OCI-LY7 (cell line): ENCODE data around the gene DAND5. TPM values are rescaled to one million over a fixed set of nuclear protein-coding genes. Genes with fewer than 3 reads are reported as not detected.

ENCODE experiments used
- BruUV-seq: library from RNA; stranded (reverse); fragments of 400-500 nt; replicated peaks from 2 replicates; lab custom pipeline; 2021; lab: Mats Ljungman, UMichigan
- CTCF ChIA-PET: fragments of 300-600 bp; sonication (Branson Sonifier 250); formaldehyde crosslinking; loops from one replicate; lab custom pipeline; 2022; ENCODE audit warnings: antibody characterized with exemption; ENCODE audit not compliant: unreplicated experiment; lab: Charles Lee
- POLR2A ChIA-PET: fragments of 300-600 bp; sonication (Branson Sonifier 250); formaldehyde crosslinking; loops from one replicate; lab custom pipeline; 2022; ENCODE audit warnings: antibody characterized with exemption; lab: Charles Lee
- DNase-seq: peaks from one replicate; pipeline ENCODE4 v3.0.0-alpha.2; 2015; ENCODE audit warnings: low spot score
- H2AFZ ChIP-seq: fragments of 200-600 bp; sonication (generic), shearing (Covaris generic); 2 replicates; pipeline ENCODE4 v1.6.1; 2014; ENCODE audit warnings: mild to moderate bottlenecking, antibody characterized with exemption, low read length, moderate library complexity
- H3K27ac ChIP-seq: fragments of 200-600 bp; sonication (generic); 2 replicates; pipeline ENCODE4 v1.5.1; 2014; ENCODE audit warnings: mixed run types, low read depth, mild to moderate bottlenecking, moderate library complexity, low read length, inconsistent platforms; ENCODE audit not compliant: poor library complexity, severe bottlenecking
- H3K36me3 ChIP-seq: fragments of 200-600 bp; sonication (generic); 2 replicates; pipeline ENCODE4 v1.6.1; 2014; ENCODE audit warnings: mild to moderate bottlenecking, antibody characterized with exemption, low read length, moderate library complexity, mixed read lengths; ENCODE audit not compliant: insufficient read depth
- H3K4me1 ChIP-seq: fragments of 200-600 bp; sonication (generic); 2 replicates; pipeline ENCODE4 v1.5.1; 2014; ENCODE audit warnings: mild to moderate bottlenecking, low read length; ENCODE audit not compliant: insufficient read depth, poor library complexity, severe bottlenecking
- H3K4me2 ChIP-seq: fragments of 200-600 bp; sonication (generic); 2 replicates; pipeline ENCODE4 v1.6.1; 2014; ENCODE audit warnings: mild to moderate bottlenecking, low read length
- H3K4me3 ChIP-seq: fragments of 200-600 bp; sonication (generic); 2 replicates; pipeline ENCODE4 v1.5.1; 2014; ENCODE audit warnings: mild to moderate bottlenecking, low read depth, low read length; ENCODE audit not compliant: poor library complexity, severe bottlenecking
- H3K79me2 ChIP-seq: fragments of 200-600 bp; sonication (generic); 2 replicates; pipeline ENCODE4 v1.6.1; 2016; ENCODE audit warnings: low read depth, mild to moderate bottlenecking, low read length, moderate library complexity, mixed read lengths; ENCODE audit not compliant: insufficient read depth
- H3K9me2 ChIP-seq: fragments of 200-600 bp; sonication (generic); 2 replicates; pipeline ENCODE4 v1.6.1; 2016; ENCODE audit warnings: mild to moderate bottlenecking, low read length, mixed read lengths; ENCODE audit not compliant: insufficient read depth
- H3K9me3 ChIP-seq: fragments of 200-600 bp; sonication (generic); 2 replicates; pipeline ENCODE4 v1.6.1; 2014; ENCODE audit warnings: mild to moderate bottlenecking, mixed run types, low read length, mixed read lengths
- H4K20me1 ChIP-seq: fragments of 200-600 bp; sonication (generic); 2 replicates; pipeline ENCODE4 v1.6.1; 2014; ENCODE audit warnings: mild to moderate bottlenecking, antibody characterized with exemption, low read length, moderate library complexity, mixed read lengths; ENCODE audit not compliant: insufficient read depth
- EZH2phosphoT487 ChIP-seq: fragments of 200-600 bp; sonication (generic); IDR thresholded peaks from 2 replicates; pipeline ENCODE4 v1.6.1; 2018; ENCODE audit warnings: low read depth, borderline replicate concordance, mild to moderate bottlenecking, mixed run types, antibody characterized with exemption, low read length, moderate library complexity, mixed read lengths
- intact Hi-C: fragments of 100-400 bp; cut with micrococcal nuclease; formaldehyde crosslinking; loops from one replicate; pipeline ENCODE4 v1.10.0; 2022; ENCODE audit not compliant: unreplicated experiment
- total RNA-seq, 2 experiments: library from RNA; depleted of rRNA in 1 of 2; stranded (reverse); fragments of >200 nt in 1 of 2; shearing (Covaris generic) in 1 of 2; gene quantifications; 2 replicates each; pipeline ENCODE4 v1.2.3, GENCODE V29; 2014 to 2022
- TF ChIP-seq, protein P1 (sequence below): fragments of 200-600 bp; sonication (generic); conservative IDR thresholded peaks from 2 replicates; pipeline ENCODE4 v1.5.1; 2014; ENCODE audit warnings: mild to moderate bottlenecking, antibody characterized with exemption, low read length, moderate library complexity, mixed read lengths

The DAND5 gene
- total RNA-seq, 2 experiments from 2014 or later = 0.06 to 0.84 TPM

DNA sequence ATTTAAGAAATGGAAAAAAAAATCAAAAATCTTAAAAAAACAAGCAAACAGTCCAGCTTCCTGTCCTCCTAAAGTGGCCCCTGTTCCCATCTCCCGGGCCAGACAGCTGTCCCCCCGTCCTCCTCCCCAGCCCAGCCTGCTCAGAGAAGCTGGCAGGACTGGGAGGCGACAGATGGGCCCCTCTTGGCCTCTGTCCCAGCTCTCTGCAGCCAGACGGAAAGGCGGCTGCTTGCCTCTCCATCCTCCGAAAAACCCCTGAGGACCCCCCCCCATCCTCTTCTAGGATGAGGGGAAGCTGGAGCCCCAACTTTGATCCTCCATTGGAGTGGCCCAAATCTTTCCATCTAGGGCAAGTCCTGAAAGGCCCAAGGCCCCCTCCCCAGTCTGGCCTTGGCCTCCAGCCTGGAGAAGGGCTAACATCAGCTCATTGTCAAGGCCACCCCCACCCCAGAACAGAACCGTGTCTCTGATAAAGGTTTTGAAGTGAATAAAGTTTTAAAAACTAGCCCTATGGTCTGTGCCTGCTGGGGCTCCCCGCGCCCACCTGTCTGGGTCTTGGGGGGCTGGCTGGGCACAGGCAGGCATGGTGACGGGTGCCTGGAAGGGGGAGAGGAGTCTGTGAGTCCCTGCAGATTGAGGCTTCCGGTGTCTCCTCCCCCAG lies 16.1 kb upstream of the DAND5 start:
- POLR2A ChIA-PET = interaction anchor here (0.6 kb wide), 1 partner anchor 16 kb away, joined by 5 read pairs; no protein-coding TSS in a partner anchor
- DNase-seq = no peak
- Histone ChIP-seq H3K27ac (peak overlapping the region; percentile 84), H3K4me2 (peak overlapping the region; percentile 56), H4K20me1 (no peaks in the 10 kb centered on the region), H3K79me2 (peaks cover 35% of the 10 kb centered on the region; the same call in 1 of the 2 replicates), H2AFZ (no peak overlapping the region), H3K4me3 (no peak overlapping the region), H3K9me2 (no peaks in the 10 kb centered on the region), H3K4me1 (peaks cover 38% of the 10 kb centered on the region), H3K36me3 (peaks cover 70% of the 10 kb centered on the region), H3K9me3 (no peaks in the 10 kb centered on the region)
- CTCF ChIA-PET = interaction anchor here (0.6 kb wide), 2 partner anchors 11 to 188 kb away, joined by 3 to 4 read pairs; no protein-coding TSS in a partner anchor
- TF ChIP-seq, protein P1, sequence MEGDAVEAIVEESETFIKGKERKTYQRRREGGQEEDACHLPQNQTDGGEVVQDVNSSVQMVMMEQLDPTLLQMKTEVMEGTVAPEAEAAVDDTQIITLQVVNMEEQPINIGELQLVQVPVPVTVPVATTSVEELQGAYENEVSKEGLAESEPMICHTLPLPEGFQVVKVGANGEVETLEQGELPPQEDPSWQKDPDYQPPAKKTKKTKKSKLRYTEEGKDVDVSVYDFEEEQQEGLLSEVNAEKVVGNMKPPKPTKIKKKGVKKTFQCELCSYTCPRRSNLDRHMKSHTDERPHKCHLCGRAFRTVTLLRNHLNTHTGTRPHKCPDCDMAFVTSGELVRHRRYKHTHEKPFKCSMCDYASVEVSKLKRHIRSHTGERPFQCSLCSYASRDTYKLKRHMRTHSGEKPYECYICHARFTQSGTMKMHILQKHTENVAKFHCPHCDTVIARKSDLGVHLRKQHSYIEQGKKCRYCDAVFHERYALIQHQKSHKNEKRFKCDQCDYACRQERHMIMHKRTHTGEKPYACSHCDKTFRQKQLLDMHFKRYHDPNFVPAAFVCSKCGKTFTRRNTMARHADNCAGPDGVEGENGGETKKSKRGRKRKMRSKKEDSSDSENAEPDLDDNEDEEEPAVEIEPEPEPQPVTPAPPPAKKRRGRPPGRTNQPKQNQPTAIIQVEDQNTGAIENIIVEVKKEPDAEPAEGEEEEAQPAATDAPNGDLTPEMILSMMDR = no peak
- TF ChIP-seq EZH2phosphoT487 = no peak
- intact Hi-C loops = no loop called here
- TSS peak; percentile 96 for BruUV-seq

DNA sequence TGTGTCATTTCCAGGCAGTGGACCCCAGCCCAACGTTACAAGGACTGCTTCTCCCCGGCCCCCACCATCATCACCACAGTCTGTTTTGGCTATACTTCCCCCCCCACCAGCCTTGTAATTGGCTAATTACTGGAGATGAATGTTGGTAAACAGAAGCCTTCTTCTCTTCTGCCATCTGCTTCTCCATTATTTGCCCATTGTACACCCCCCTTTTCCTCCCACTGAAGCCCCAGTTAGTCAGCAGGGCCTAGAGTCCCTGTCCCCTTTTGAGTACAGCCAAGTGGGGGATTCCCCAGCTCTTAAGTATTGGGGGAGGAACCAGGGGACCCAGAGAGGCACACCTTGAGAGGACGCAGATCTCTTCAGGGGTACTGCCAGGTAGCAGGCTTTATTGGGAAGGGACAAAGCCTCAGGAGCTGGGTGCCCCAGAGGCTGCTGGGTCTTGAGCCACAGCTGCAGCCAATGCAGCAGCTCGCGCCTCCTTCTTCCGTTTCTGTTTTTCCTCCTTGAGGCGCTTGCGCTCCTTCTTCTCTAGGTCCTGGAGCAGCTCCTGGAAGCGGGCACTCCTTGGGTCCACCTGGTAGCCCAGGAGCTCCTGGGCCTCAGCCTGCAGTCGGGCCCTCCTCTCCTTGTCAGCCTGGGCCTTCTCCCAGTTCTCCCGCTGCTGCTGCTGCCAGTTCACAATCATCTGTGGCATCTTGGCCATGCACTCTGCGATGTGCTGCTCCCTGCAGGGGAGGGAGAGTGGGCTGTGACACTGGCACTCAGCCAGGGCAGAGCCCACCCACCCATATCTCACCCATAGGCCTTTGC lies 15.4 kb upstream of the DAND5 start:
- Histone ChIP-seq H4K20me1 (no peaks in the 10 kb centered on the region), H3K4me2 (peak overlapping the region; percentile 56), H2AFZ (no peak overlapping the region), H3K9me3 (no peaks in the 10 kb centered on the region), H3K9me2 (no peaks in the 10 kb centered on the region), H3K4me3 (peak overlapping the region; percentile 78), H3K27ac (peak overlapping the region; percentile 84), H3K79me2 (peaks cover 35% of the 10 kb centered on the region; the same call in 1 of the 2 replicates), H3K4me1 (peaks cover 38% of the 10 kb centered on the region), H3K36me3 (peaks cover 63% of the 10 kb centered on the region)
- no TSS peak for BruUV-seq
- DNase-seq = no peak
- ChIA-PET POLR2A (interaction anchor here (1.5 kb wide), 1 partner anchor 11 kb away, joined by 3 read pairs; no protein-coding TSS in a partner anchor), CTCF (no interaction called here)
- intact Hi-C loops = no loop called here
- TF ChIP-seq, protein P1 = no peak
- no peak for TF ChIP-seq EZH2phosphoT487
